ENCODE measurements around the gene ASB15.

The ASB15 gene

DNA sequence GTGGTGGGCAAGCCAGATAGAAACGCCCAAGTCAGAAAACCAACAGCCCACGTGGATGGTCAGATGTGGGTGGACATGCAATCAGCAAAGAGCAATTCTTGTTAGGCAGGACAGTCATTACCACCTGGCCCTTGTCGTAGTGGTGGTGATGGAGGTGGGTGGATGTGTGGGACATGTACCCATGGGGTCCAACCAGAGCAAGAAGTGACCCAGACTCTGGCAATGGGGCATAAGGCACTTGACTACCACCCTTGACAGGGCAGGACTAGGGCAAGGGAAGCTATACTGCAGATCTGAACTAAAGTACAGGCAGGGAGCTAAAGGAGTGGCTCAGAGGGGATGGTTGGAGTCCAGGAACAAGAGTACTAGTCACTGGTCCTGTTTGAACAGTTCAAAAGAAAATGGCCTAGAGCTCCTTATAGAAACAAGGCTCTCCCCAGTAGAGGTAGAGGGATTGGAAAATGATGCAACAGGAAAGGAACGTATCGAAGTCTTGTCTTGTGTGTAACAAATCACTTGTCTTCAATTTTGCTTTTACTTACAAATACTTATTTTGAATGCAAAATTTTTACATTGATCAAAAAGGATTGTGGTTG lies 71.6 kb downstream of the ASB15 start:
- 98% methylated on average over 3 of the region's 5 CpGs for WGBS (ENCODE audit: insufficient coverage)
- POLR2A ChIA-PET, result no interaction called here

GRCh38 chr7:123673752-123674398 lies 72.3 kb downstream of the ASB15 start:
- no peak for DNase-seq
- Histone ChIP-seq H3K27ac (ENCODE audit: insufficient read depth in 1 of 2, low read depth in 1 of 2, low read length in 2 of 2, poor library complexity in 1 of 2, severe bottlenecking in 2 of 2) (no peak overlapping the region), H3K9me3 (ENCODE audit: control extremely low read depth in 1 of 5, control insufficient read depth in 4 of 5, insufficient read depth in 2 of 5, low read depth in 1 of 5, low read length in 4 of 5) (no peaks in the 10 kb centered on the region), H3K4me3 (ENCODE audit: control insufficient read depth in 1 of 7, extremely low read depth in 1 of 7, insufficient read depth in 4 of 7, low read depth in 2 of 7, low read length in 6 of 7) (no peak overlapping the region), H3K36me3 (ENCODE audit: control insufficient read depth in 4 of 4, insufficient read depth in 4 of 4, low read length in 3 of 4) (no peaks in the 10 kb centered on the region), H3K27me3 (replicated peaks in 2 of 5; ENCODE audit: control insufficient read depth in 4 of 5, insufficient read depth in 5 of 5, low read length in 4 of 5) (no peaks in the 10 kb centered on the region), H3K4me1 (ENCODE audit: control extremely low read depth in 1 of 4, control insufficient read depth in 4 of 4, insufficient read depth in 4 of 4, low read length in 3 of 4) (no peaks in the 10 kb centered on the region)
- POLR2A ChIA-PET, result no interaction called here
- 92% methylated on average over 2 of the region's 3 CpGs for WGBS (ENCODE audit: insufficient coverage)
- CTCF ChIA-PET, result interaction anchor here (1.1 to 1.6 kb wide), 2 partner anchors 9 to 18 kb away, joined by 3 read pairs; no protein-coding TSS in a partner anchor

More for the DNA sequence above, 71.6 kb downstream of the ASB15 start:
- no peak overlapping the region for H3K4me3 ChIP-seq (ENCODE audit: control insufficient read depth in 1 of 7, extremely low read depth in 1 of 7, insufficient read depth in 4 of 7, low read depth in 2 of 7, low read length in 6 of 7)
- no peaks in the 10 kb centered on the region for H3K27me3 ChIP-seq (replicated peaks in 2 of 5; ENCODE audit: control insufficient read depth in 4 of 5, insufficient read depth in 5 of 5, low read length in 4 of 5)
- DNase-seq, result no peak
- no peaks in the 10 kb centered on the region for H3K4me1 ChIP-seq (ENCODE audit: control extremely low read depth in 1 of 4, control insufficient read depth in 4 of 4, insufficient read depth in 4 of 4, low read length in 3 of 4)
- no peaks in the 10 kb centered on the region for H3K9me3 ChIP-seq (ENCODE audit: control extremely low read depth in 1 of 5, control insufficient read depth in 4 of 5, insufficient read depth in 2 of 5, low read depth in 1 of 5, low read length in 4 of 5)
- CTCF ChIA-PET, result interaction anchor here (1.3 kb wide), 1 partner anchor 199 kb away, joined by 4 read pairs; no protein-coding TSS in a partner anchor
- no peaks in the 10 kb centered on the region for H3K36me3 ChIP-seq (ENCODE audit: control insufficient read depth in 4 of 4, insufficient read depth in 4 of 4, low read length in 3 of 4)
- H3K27ac ChIP-seq (ENCODE audit: insufficient read depth in 1 of 2, low read depth in 1 of 2, low read length in 2 of 2, poor library complexity in 1 of 2, severe bottlenecking in 2 of 2), result no peak overlapping the region

DNA sequence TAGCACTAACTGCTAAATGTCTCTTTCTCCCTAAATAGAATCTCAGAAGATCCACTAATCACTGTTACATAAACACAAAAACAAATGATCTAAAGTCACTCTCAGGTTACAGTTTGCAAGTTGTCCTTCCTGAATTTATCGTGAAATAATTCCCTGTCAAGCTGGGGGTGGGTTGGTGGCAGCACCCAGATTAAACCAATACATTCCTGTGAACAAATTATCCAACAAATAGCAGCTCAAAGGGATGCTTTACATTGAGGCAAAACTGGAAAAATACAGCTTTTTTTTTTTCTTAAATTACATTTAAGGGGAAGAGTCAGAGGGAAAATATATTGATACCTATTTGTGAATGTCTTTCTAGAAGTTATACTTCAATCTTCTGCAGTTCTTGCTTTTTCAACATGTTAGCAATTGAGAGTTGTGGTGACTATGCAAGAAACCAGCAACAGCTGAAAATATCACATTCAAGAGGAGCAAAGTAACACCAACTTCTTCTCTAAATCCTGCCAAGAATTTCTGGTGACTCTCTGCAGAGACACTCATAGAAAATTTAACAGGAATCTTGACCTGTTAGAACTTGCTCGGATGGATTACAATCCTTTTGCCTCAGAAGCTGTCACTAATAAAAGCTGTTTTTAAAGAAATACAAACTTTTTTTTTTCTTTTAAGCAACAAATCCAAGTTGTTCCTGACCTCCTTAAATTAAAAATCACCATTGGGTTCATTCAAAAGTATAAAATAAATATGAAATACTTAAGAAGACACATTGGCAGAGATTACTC lies 73.0 kb downstream of the ASB15 start:
- ChIA-PET POLR2A (no interaction called here), CTCF (interaction anchor here (1.1 to 1.6 kb wide), 2 partner anchors 8 to 17 kb away, joined by 3 read pairs; no protein-coding TSS in a partner anchor)
- H3K4me3 ChIP-seq (ENCODE audit: control insufficient read depth in 1 of 7, extremely low read depth in 1 of 7, insufficient read depth in 4 of 7, low read depth in 2 of 7, low read length in 6 of 7), result no peak overlapping the region
- H3K36me3 ChIP-seq (ENCODE audit: control insufficient read depth in 4 of 4, insufficient read depth in 4 of 4, low read length in 3 of 4), result no peaks in the 10 kb centered on the region
- H3K4me1 ChIP-seq (ENCODE audit: control extremely low read depth in 1 of 4, control insufficient read depth in 4 of 4, insufficient read depth in 4 of 4, low read length in 3 of 4), result no peaks in the 10 kb centered on the region
- DNase-seq, result no peak
- no peaks in the 10 kb centered on the region for H3K9me3 ChIP-seq (ENCODE audit: control extremely low read depth in 1 of 5, control insufficient read depth in 4 of 5, insufficient read depth in 2 of 5, low read depth in 1 of 5, low read length in 4 of 5)
- H3K27me3 ChIP-seq (replicated peaks in 2 of 5; ENCODE audit: control insufficient read depth in 4 of 5, insufficient read depth in 5 of 5, low read length in 4 of 5), result no peaks in the 10 kb centered on the region
- WGBS (ENCODE audit: insufficient coverage), result 100% methylated on average over 1 of the region's 2 CpGs
- no peak overlapping the region for H3K27ac ChIP-seq (ENCODE audit: insufficient read depth in 1 of 2, low read depth in 1 of 2, low read length in 2 of 2, poor library complexity in 1 of 2, severe bottlenecking in 2 of 2)

- no peaks in the 10 kb centered on the region for H3K4me1 ChIP-seq (ENCODE audit: control extremely low read depth in 1 of 4, control insufficient read depth in 4 of 4, insufficient read depth in 4 of 4, low read length in 3 of 4)
- H3K9me3 ChIP-seq (ENCODE audit: control extremely low read depth in 1 of 5, control insufficient read depth in 4 of 5, insufficient read depth in 2 of 5, low read depth in 1 of 5, low read length in 4 of 5), result no peaks in the 10 kb centered on the region
- ChIA-PET POLR2A (no interaction called here), CTCF (interaction anchor here (1.6 kb wide), 1 partner anchor 17 kb away, joined by 3 read pairs; no protein-coding TSS in a partner anchor)
- H3K27me3 ChIP-seq (replicated peaks in 2 of 5; ENCODE audit: control insufficient read depth in 4 of 5, insufficient read depth in 5 of 5, low read length in 4 of 5), result no peaks in the 10 kb centered on the region
- no peak for DNase-seq
- H3K4me3 ChIP-seq (ENCODE audit: control insufficient read depth in 1 of 7, extremely low read depth in 1 of 7, insufficient read depth in 4 of 7, low read depth in 2 of 7, low read length in 6 of 7), result no peak overlapping the region
- peaks cover 0 to 5% (median 1%) of the 10 kb centered on the region in 4 experiments for H3K36me3 ChIP-seq (ENCODE audit: control insufficient read depth in 4 of 4, insufficient read depth in 4 of 4, low read length in 3 of 4)
- H3K27ac ChIP-seq (ENCODE audit: insufficient read depth in 1 of 2, low read depth in 1 of 2, low read length in 2 of 2, poor library complexity in 1 of 2, severe bottlenecking in 2 of 2), result no peak overlapping the region
These were observed 73.5 kb downstream of the ASB15 start for GRCh38 chr7:123675181-123675473.

GRCh38 chr7:123677061-123677715 lies 75.6 kb downstream of the ASB15 start:
- CTCF ChIA-PET, result interaction anchor here (0.6 to 0.7 kb wide), 2 partner anchors 40 to 193 kb away, joined by 3 read pairs; no protein-coding TSS in a partner anchor
- WGBS (ENCODE audit: insufficient coverage), result no CpG with 5 or more reads among the region's 2 CpGs

DNA sequence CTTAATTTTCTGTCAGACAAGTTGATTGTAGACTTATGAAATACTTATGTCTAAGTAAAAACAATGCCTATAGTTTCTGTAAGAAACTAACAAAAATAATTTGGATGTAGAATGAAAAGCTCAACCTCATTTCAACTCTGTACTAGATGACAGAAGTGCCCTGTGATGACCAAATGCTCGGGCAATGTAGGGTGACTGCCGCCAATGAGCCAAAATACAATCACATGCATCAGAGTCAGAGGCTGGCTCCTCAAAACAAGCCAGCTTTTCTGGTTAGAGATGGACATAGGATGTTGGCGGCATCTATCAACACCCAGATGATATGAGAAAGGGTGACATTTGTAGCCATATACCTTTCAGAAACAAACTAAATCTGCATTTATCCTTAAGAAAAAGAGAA lies 78.0 kb downstream of the ASB15 start:
- no peak for DNase-seq
- CTCF ChIA-PET, result interaction anchor here (0.7 to 2.9 kb wide), 3 partner anchors 55 to 186 kb away, joined by 3 to 9 read pairs (median 6); no protein-coding TSS in a partner anchor
- Histone ChIP-seq H3K9me3 (ENCODE audit: control extremely low read depth in 1 of 5, control insufficient read depth in 4 of 5, insufficient read depth in 2 of 5, low read depth in 1 of 5, low read length in 4 of 5) (no peaks in the 10 kb centered on the region), H3K27me3 (replicated peaks in 2 of 5; ENCODE audit: control insufficient read depth in 4 of 5, insufficient read depth in 5 of 5, low read length in 4 of 5) (no peaks in the 10 kb centered on the region), H3K27ac (ENCODE audit: insufficient read depth in 1 of 2, low read depth in 1 of 2, low read length in 2 of 2, poor library complexity in 1 of 2, severe bottlenecking in 2 of 2) (no peak overlapping the region), H3K4me1 (ENCODE audit: control extremely low read depth in 1 of 4, control insufficient read depth in 4 of 4, insufficient read depth in 4 of 4, low read length in 3 of 4) (no peaks in the 10 kb centered on the region), H3K4me3 (ENCODE audit: control insufficient read depth in 1 of 7, extremely low read depth in 1 of 7, insufficient read depth in 4 of 7, low read depth in 2 of 7, low read length in 6 of 7) (no peak overlapping the region), H3K36me3 (ENCODE audit: control insufficient read depth in 4 of 4, insufficient read depth in 4 of 4, low read length in 3 of 4) (peaks cover 8 to 22% (median 14%) of the 10 kb centered on the region in 4 experiments)
- WGBS (ENCODE audit: insufficient coverage), result 94% methylated on average over 2 of the region's 3 CpGs
- POLR2A ChIA-PET, result no interaction called here

More at GRCh38 chr7:123677061-123677715, 75.6 kb downstream of the ASB15 start:
- peaks cover 4 to 12% (median 10%) of the 10 kb centered on the region in 4 experiments for H3K36me3 ChIP-seq (ENCODE audit: control insufficient read depth in 4 of 4, insufficient read depth in 4 of 4, low read length in 3 of 4)
- no peaks in the 10 kb centered on the region for H3K4me1 ChIP-seq (ENCODE audit: control extremely low read depth in 1 of 4, control insufficient read depth in 4 of 4, insufficient read depth in 4 of 4, low read length in 3 of 4)
- no peak overlapping the region for H3K4me3 ChIP-seq (ENCODE audit: control insufficient read depth in 1 of 7, extremely low read depth in 1 of 7, insufficient read depth in 4 of 7, low read depth in 2 of 7, low read length in 6 of 7)
- H3K27ac ChIP-seq (ENCODE audit: insufficient read depth in 1 of 2, low read depth in 1 of 2, low read length in 2 of 2, poor library complexity in 1 of 2, severe bottlenecking in 2 of 2), result no peak overlapping the region
- POLR2A ChIA-PET, result no interaction called here
- H3K9me3 ChIP-seq (ENCODE audit: control extremely low read depth in 1 of 5, control insufficient read depth in 4 of 5, insufficient read depth in 2 of 5, low read depth in 1 of 5, low read length in 4 of 5), result no peaks in the 10 kb centered on the region
- no peak for DNase-seq
- no peaks in the 10 kb centered on the region for H3K27me3 ChIP-seq (replicated peaks in 2 of 5; ENCODE audit: control insufficient read depth in 4 of 5, insufficient read depth in 5 of 5, low read length in 4 of 5)
